IMR-90 (cell line): ENCODE measurements around the gene EZR. TPM values are rescaled to one million over a fixed set of nuclear protein-coding genes. Genes with fewer than 3 reads are reported as not detected.

Source experiments
- ATAC-seq: fragments of 200-7000 bp; cut with Tn5 transposase; 2 replicates; pipeline ENCODE4 v1.9.1; 2020; ENCODE audit warnings: low read depth, mild to moderate bottlenecking, moderate library complexity
- BruUV-seq: library from RNA; stranded (reverse); fragments of 400-500 nt; replicated peaks from 2 replicates; lab custom pipeline; 2021; lab: Mats Ljungman, UMichigan
- CTCF ChIA-PET: fragments of 300-600 bp; formaldehyde crosslinking; extraction: SDS; loops from one replicate; lab custom pipeline; 2021; ENCODE audit warnings: antibody characterized with exemption; lab: Yijun Ruan, JAX
- POLR2A ChIA-PET: fragments of 300-600 bp; sonication (Branson Sonifier 250); formaldehyde crosslinking; loops from one replicate; lab custom pipeline; 2022; ENCODE audit warnings: antibody characterized with exemption; ENCODE audit not compliant: unreplicated experiment; lab: Charles Lee
- DNase-seq: peaks from one replicate; pipeline ENCODE4 v3.0.0; 2013
- H2AFZ ChIP-seq: replicated peaks from 2 replicates; pipeline ENCODE3; 2013; ENCODE audit warnings: low read length, mild to moderate bottlenecking; ENCODE audit not compliant: poor library complexity
- H2AK5ac ChIP-seq: 2 replicates; pipeline ENCODE4 v1.6.1; 2013; ENCODE audit warnings: low read depth, low read length, inconsistent platforms
- H2AK9ac ChIP-seq: replicated peaks from 2 replicates; pipeline ENCODE3; 2013; ENCODE audit warnings: mild to moderate bottlenecking, low read depth, low read length, moderate library complexity; ENCODE audit not compliant: poor library complexity
- H2BK120ac ChIP-seq: 2 replicates; pipeline ENCODE4 v1.6.1; 2013; ENCODE audit warnings: low read depth, low read length, inconsistent platforms
- H2BK15ac ChIP-seq: 3 replicates; pipeline ENCODE4 v1.6.1; 2013; ENCODE audit warnings: low read depth, low read length, inconsistent platforms
- H2BK20ac ChIP-seq: 2 replicates; pipeline ENCODE4 v1.6.1; 2013; ENCODE audit warnings: low read depth, mild to moderate bottlenecking, inconsistent platforms, low read length, moderate library complexity
- H2BK5ac ChIP-seq: 2 replicates; pipeline ENCODE4 v1.6.1; 2013; ENCODE audit warnings: mild to moderate bottlenecking, low read depth, low read length, inconsistent platforms; ENCODE audit not compliant: poor library complexity, severe bottlenecking
- H3K14ac ChIP-seq: replicated peaks from 2 replicates; pipeline ENCODE4 v1.6.1; 2013; ENCODE audit warnings: low read depth, low read length, inconsistent platforms
- H3K18ac ChIP-seq: 2 replicates; pipeline ENCODE4 v1.6.1; 2013; ENCODE audit warnings: low read depth, low read length, control low read depth
- H3K23ac ChIP-seq: 2 replicates; pipeline ENCODE4 v1.6.1; 2013; ENCODE audit warnings: low read depth, low read length, inconsistent platforms
- H3K27ac ChIP-seq: 2 replicates; pipeline ENCODE4 v1.5.1; 2013; ENCODE audit warnings: mild to moderate bottlenecking, control low read depth, low read length; ENCODE audit not compliant: insufficient read depth
- H3K27me3 ChIP-seq: 2 replicates; pipeline ENCODE4 v1.6.1; 2013; ENCODE audit warnings: low read length; ENCODE audit not compliant: control insufficient read depth, insufficient read depth
- H3K36me3 ChIP-seq: 2 replicates; pipeline ENCODE4 v1.6.1; 2013; ENCODE audit warnings: low read length, mixed read lengths; ENCODE audit not compliant: control insufficient read depth, insufficient read depth
- H3K4ac ChIP-seq: 2 replicates; pipeline ENCODE4 v1.6.1; 2013; ENCODE audit warnings: low read depth, low read length, inconsistent platforms
- H3K4me1 ChIP-seq: 2 replicates; pipeline ENCODE4 v1.6.1; 2013; ENCODE audit warnings: low read length, mixed read lengths; ENCODE audit not compliant: control insufficient read depth, insufficient read depth
- H3K4me2 ChIP-seq: 2 replicates; pipeline ENCODE4 v1.6.1; 2013; ENCODE audit warnings: low read depth, mild to moderate bottlenecking, control low read depth, low read length, moderate library complexity
- H3K4me3 ChIP-seq: 2 replicates; pipeline ENCODE4 v1.5.1; 2013; ENCODE audit warnings: low read depth, mild to moderate bottlenecking, control low read depth, low read length, moderate library complexity; ENCODE audit not compliant: insufficient read depth
- H3K56ac ChIP-seq: 2 replicates; pipeline ENCODE4 v1.6.1; 2013; ENCODE audit warnings: low read length, inconsistent platforms; ENCODE audit not compliant: insufficient read depth; ENCODE audit errors: extremely low read depth
- H3K79me1 ChIP-seq, 2 experiments: 2 replicates each; pipeline ENCODE4 v1.6.1; 2013; ENCODE audit warnings: low read length in 2 of 2, inconsistent platforms in 1 of 2, low read depth in 1 of 2
- H3K9ac ChIP-seq: 2 replicates; pipeline ENCODE4 v1.6.1; 2013; ENCODE audit warnings: low read depth, low read length, control low read depth
- H3K9me1 ChIP-seq: 2 replicates; pipeline ENCODE4 v1.6.1; 2013; ENCODE audit warnings: low read length, inconsistent platforms; ENCODE audit not compliant: insufficient read depth
- H3K9me3 ChIP-seq: 2 replicates; pipeline ENCODE4 v1.6.1; 2013; ENCODE audit warnings: low read length; ENCODE audit not compliant: control insufficient read depth, insufficient read depth
- H4K20me1 ChIP-seq: 2 replicates; pipeline ENCODE4 v1.6.1; 2013; ENCODE audit warnings: low read length, inconsistent platforms; ENCODE audit not compliant: insufficient read depth
- H4K5ac ChIP-seq: 2 replicates; pipeline ENCODE4 v1.6.1; 2013; ENCODE audit warnings: mild to moderate bottlenecking, low read depth, low read length, control low read depth
- H4K8ac ChIP-seq, 2 experiments: 2 replicates each; pipeline ENCODE4 v1.6.1; 2013; ENCODE audit warnings: low read depth in 2 of 2, low read length in 2 of 2, control low read depth in 1 of 2, inconsistent platforms in 1 of 2
- H4K91ac ChIP-seq: 2 replicates; pipeline ENCODE4 v1.6.1; 2013; ENCODE audit warnings: low read depth, low read length, inconsistent platforms; ENCODE audit not compliant: insufficient read depth
- CEBPB ChIP-seq: IDR thresholded peaks from 2 replicates; pipeline ENCODE4 v1.6.1; 2012; ENCODE audit warnings: low read depth, low read length, improper control_type of control experiment
- MXI1 ChIP-seq: IDR thresholded peaks from 2 replicates; pipeline ENCODE4 v1.6.1; 2012; ENCODE audit warnings: low read depth, mild to moderate bottlenecking, low read length, moderate library complexity, borderline replicate concordance
- WGBS, 2 experiments: methylation state at CpG; one replicate each; pipeline versions ENCODE4 v1.1.5 to v1.1.7; 2013; ENCODE audit warnings: missing lambda C conversion rate in 2 of 2; ENCODE audit not compliant: insufficient read length in 1 of 2; ENCODE audit errors: extremely low coverage in 2 of 2; 5-methylcytosine and 5-hydroxymethylcytosine counted together
- dilution Hi-C: fragments of 300-500 bp; cut with HindIII; formaldehyde crosslinking; loops from one replicate; pipeline ENCODE4 v1.14.3; 2018; ENCODE audit warnings: low sequenced_read_pairs; ENCODE audit not compliant: unreplicated experiment
- in situ Hi-C: fragments of 300-500 bp; cut with MboI; formaldehyde crosslinking; loops from 3 replicates; pipeline ENCODE4 v1.14.3; 2019; ENCODE audit warnings: low sequenced_read_pairs, inconsistent platforms, mixed read lengths
- intact Hi-C: fragments of 100-400 bp; cut with micrococcal nuclease; formaldehyde crosslinking; loops from 2 replicates; pipeline ENCODE4 v1.10.0; 2022
- polyA plus RNA-seq, 3 experiments: library from polyadenylated mRNA; depleted of rRNA; stranded (reverse); fragments of >200 nt; gene quantifications; 2 replicates each; pipeline ENCODE4 v1.2.3, GENCODE V29; 2012; ENCODE audit warnings: low replicate concordance in 1 of 3
- total RNA-seq: library from RNA; depleted of rRNA; stranded (reverse); fragments of >200 nt; gene quantifications from 2 replicates; pipeline ENCODE4 v1.2.3, GENCODE V29; 2012

EZR gene
- total and polyA plus RNA-seq, 2 of the 4 experiments (the other 2 are of a cell fraction) = 83.8 to 145 TPM

GRCh38 chr6:158835616-158836221 is 16.6 kb upstream of the EZR start:
- BruUV-seq = no TSS peak
- Histone ChIP-seq H3K4me3 (no peak overlapping the region), H3K18ac (no peak overlapping the region), H3K4ac (0 out of 2 replicates have a peak overlapping the region, but pooled peaks have one; percentile 59), H4K91ac (no peak overlapping the region), H2BK120ac (no peak overlapping the region), H2AK5ac (no peak overlapping the region), H2BK15ac (no peak overlapping the region), H2BK5ac (no peak overlapping the region), H3K9me1 (peaks cover 3% of the 10 kb centered on the region; the same call in 1 of the 2 replicates), H3K79me1 (no peaks in the 10 kb centered on the region), H2BK20ac (no peak overlapping the region), H3K9ac (no peak overlapping the region), H3K36me3 (no peaks in the 10 kb centered on the region), H4K20me1 (no peaks in the 10 kb centered on the region), H2AK9ac (no peak overlapping the region), H4K8ac (peak overlapping the region in 1 of 2 experiments; percentile 53; a peak in 2 of 4 replicates), H3K4me2 (peak overlapping the region; percentile 24), H3K9me3 (no peaks in the 10 kb centered on the region), H3K23ac (no peak overlapping the region), H2AFZ (peak overlapping the region; percentile 89), H3K27ac (no peak overlapping the region), H3K14ac (peak overlapping the region; percentile 72), H4K5ac (no peak overlapping the region), H3K27me3 (no peaks in the 10 kb centered on the region), H3K4me1 (no peaks in the 10 kb centered on the region; the same call in 1 of the 2 replicates), H3K56ac (no peak overlapping the region)
- POLR2A ChIA-PET = no interaction called here
- dilution Hi-C loops = no loop called here
- intact Hi-C loops = no loop called here
- TF ChIP-seq CEBPB = no peak
- TF ChIP-seq MXI1 = no peak
- ATAC-seq = peak; percentile 94
- CTCF ChIA-PET = interaction anchor here (0.6 kb wide), 2 partner anchors 30 to 373 kb away, joined by 3 read pairs; no protein-coding TSS in a partner anchor
- peak; percentile 30 for DNase-seq
- WGBS, 2 experiments = 24% methylated on average over 8 of the region's 19 CpGs; no CpG with 5 or more reads in 1 of the 2 experiments
- in situ Hi-C loops = no loop called here
